ENCODE measurements around the gene NBAS.

GRCh38 chr2:15507061-15507460 lies 54.1 kb downstream of the NBAS start:
- TF ChIP-seq ZNF740 (CRISPR knock-in tag; IDR thresholded peaks at IDR 0.05) (no peak), ZNF740 (tag; IDR thresholded peaks at IDR 0.05) (no peak), GABPB1 (CRISPR knock-in tag; IDR thresholded peaks at IDR 0.05) (no peak), CTCF (IDR thresholded peaks at IDR 0.05 in 2 of 3, conservative IDR thresholded peaks at IDR 0.05 in 1 of 3; ENCODE audit: insufficient read depth in 2 of 3, low read depth in 1 of 3, low read length in 3 of 3) (no peak), BRF2 (IDR thresholded peaks at IDR 0.05; ENCODE audit: borderline replicate concordance, insufficient read depth, insufficient read length) (no peak), NRF1 (conservative IDR thresholded peaks at IDR 0.05 in 1 of 2, IDR thresholded peaks at IDR 0.05 in 1 of 2) (no peak), ARID3B (CRISPR knock-in tag; IDR thresholded peaks at IDR 0.05; ENCODE audit: borderline replicate concordance) (no peak), CHD1 (IDR thresholded peaks at IDR 0.05; ENCODE audit: low read length) (no peak)

Measured in K562 (cell line).